Measurements from ENCODE around the gene POM121C.
"Not testable (repeated sequence)": the region's sequence is repeated elsewhere in the genome, so short reads cannot be mapped to it uniquely, and the experiment has no call there.

POM121C gene

GRCh38 chr7:75395329-75395728, 90.8 kb downstream of the POM121C start, which contains the start of gene TRIM73:
Gene TRIM73, plus strand, starts transcription at chr7:75395629. Its CDS starts 3,305 bp downstream, at chr7:75398934.
- not testable (repeated sequence) for ATAC-seq, DNase-seq

- ATAC-seq, DNase-seq: not testable (repeated sequence)
Measured at GRCh38 chr7:75393194-75393593, 92.9 kb downstream of the POM121C start.

- not testable (repeated sequence) for ATAC-seq, DNase-seq
Measured at GRCh38 chr7:75374519-75375317, 111.4 kb downstream of the POM121C start.

- not testable (repeated sequence) for ATAC-seq
Measured at GRCh38 chr7:75374144-75374518, 112.0 kb downstream of the POM121C start.

GRCh38 chr7:75367313-75367712, 118.8 kb downstream of the POM121C start:
- not testable (repeated sequence) for DNase-seq, ATAC-seq

More at GRCh38 chr7:75374144-75374518, 112.0 kb downstream of the POM121C start:
- not testable (repeated sequence) for DNase-seq

Measured in stimulated activated naive CD8-positive, alpha-beta T cell treated with anti-CD3 and anti-CD28 coated beads, Interleukin-15, Interleukin-2, amounts not matched to agents 100 U/mL and 50 U/mL, for 24 hours (primary cell).